Measurements from ENCODE around the gene DNAJB5.

- no peak for TF ChIP-seq CTCF (IDR thresholded peaks at IDR 0.05; ENCODE audit: poor library complexity, severe bottlenecking)
- TF ChIP-seq EP300 (conservative IDR thresholded peaks at IDR 0.05; ENCODE audit: poor library complexity, severe bottlenecking), result no peak
- no peak for TF ChIP-seq RAD21 (conservative IDR thresholded peaks at IDR 0.05)
Measured at GRCh38 chr9:34988218-34989002, 1.1 kb upstream of the DNAJB5 start.

All from neural cell (in vitro differentiated cells).